Measurements from ENCODE around the gene CYB561D2. TPM values are rescaled to one million over a fixed set of nuclear protein-coding genes. Genes with fewer than 3 reads are reported as not detected.
A peak's percentile ranks its signal among the peaks of the same experiment; 100 is the strongest.

The CYB561D2 gene
- total RNA-seq, 2 experiments from 2014 or later, result 18.7 to 28.0 TPM

DNA sequence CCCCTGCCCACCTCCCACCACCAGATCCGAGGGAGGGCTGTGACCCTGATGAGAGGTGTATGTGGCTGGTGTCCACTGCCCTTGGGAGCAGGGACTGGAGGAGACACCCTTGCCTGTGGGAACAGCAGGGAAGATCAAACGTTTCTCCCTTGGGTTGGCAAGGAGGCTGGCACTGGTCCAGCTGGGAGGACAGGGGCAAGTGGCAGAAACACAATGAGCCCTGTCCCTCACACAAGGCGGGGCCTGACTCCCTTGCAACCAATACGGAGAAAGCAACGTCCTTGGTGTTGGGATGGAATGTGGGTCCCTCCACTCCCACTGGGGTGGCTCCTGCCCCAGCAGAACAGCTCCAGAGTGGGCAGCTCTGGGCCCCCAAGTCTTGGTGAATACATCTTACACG lies 33.4 kb upstream of the CYB561D2 start:
- no TSS peak for BruUV-seq (replicated peaks)
- no peak overlapping the region for H3K4me3 ChIP-seq (ENCODE audit: low read depth, low read length, poor library complexity, severe bottlenecking)

DNA sequence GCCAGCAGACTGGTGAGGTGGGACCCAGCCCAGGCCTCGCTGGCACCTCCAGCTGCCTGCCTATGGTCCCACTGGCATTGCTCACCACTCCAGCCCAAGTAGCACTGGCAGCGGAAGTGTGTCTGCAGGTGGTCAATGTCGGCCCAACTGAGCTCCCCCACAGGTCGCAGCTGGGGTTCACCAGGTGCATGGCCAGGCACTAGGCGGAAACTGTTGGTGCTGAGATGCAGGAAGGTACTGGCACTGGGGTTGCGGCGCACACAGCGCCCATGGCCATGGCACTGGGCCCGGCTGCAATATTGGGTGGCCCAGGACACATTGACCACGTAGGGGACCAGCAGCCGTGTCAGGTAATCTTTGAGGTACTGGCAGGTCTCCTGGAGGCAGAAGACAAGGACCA lies 32.5 kb upstream of the CYB561D2 start:
- CTCF ChIA-PET (ENCODE audit: unreplicated experiment), result interaction anchor here (1.1 kb wide), 1 partner anchor 15 kb away, joined by 3 read pairs; no protein-coding TSS in a partner anchor
- Histone ChIP-seq H2AFZ (ENCODE audit: low read length) (no peak overlapping the region), H3K79me2 (ENCODE audit: insufficient read depth, low read depth, low read length) (no peaks in the 10 kb centered on the region), H3K4me2 (ENCODE audit: low read length) (peak overlapping the region; percentile 46), H3K4me1 (ENCODE audit: insufficient read depth, low read length, poor library complexity, severe bottlenecking) (peaks cover 49% of the 10 kb centered on the region), H3K9me3 (ENCODE audit: low read length) (no peaks in the 10 kb centered on the region), H4K20me1 (ENCODE audit: insufficient read depth, low read length) (no peaks in the 10 kb centered on the region), H3K9me2 (ENCODE audit: insufficient read depth, low read length) (no peaks in the 10 kb centered on the region), H3K4me3 (ENCODE audit: low read depth, low read length, poor library complexity, severe bottlenecking) (peak overlapping the region; percentile 23), H3K36me3 (ENCODE audit: insufficient read depth, low read length) (0 out of 2 replicates have a peak, but pooled peaks cover 6% of the 10 kb centered on the region), H3K27ac (ENCODE audit: low read depth, low read length, poor library complexity, severe bottlenecking) (peak overlapping the region; percentile 18)
- TF ChIP-seq, protein P1, sequence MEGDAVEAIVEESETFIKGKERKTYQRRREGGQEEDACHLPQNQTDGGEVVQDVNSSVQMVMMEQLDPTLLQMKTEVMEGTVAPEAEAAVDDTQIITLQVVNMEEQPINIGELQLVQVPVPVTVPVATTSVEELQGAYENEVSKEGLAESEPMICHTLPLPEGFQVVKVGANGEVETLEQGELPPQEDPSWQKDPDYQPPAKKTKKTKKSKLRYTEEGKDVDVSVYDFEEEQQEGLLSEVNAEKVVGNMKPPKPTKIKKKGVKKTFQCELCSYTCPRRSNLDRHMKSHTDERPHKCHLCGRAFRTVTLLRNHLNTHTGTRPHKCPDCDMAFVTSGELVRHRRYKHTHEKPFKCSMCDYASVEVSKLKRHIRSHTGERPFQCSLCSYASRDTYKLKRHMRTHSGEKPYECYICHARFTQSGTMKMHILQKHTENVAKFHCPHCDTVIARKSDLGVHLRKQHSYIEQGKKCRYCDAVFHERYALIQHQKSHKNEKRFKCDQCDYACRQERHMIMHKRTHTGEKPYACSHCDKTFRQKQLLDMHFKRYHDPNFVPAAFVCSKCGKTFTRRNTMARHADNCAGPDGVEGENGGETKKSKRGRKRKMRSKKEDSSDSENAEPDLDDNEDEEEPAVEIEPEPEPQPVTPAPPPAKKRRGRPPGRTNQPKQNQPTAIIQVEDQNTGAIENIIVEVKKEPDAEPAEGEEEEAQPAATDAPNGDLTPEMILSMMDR (conservative IDR thresholded peaks at IDR 0.05; ENCODE audit: low read length), result no peak
- no peak for TF ChIP-seq EZH2phosphoT487 (IDR thresholded peaks at IDR 0.05; ENCODE audit: borderline replicate concordance, low read depth, low read length)
- DNase-seq (ENCODE audit: low spot score), result peak; percentile 66
- BruUV-seq (replicated peaks), result no TSS peak
- POLR2A ChIA-PET, result interaction anchor here (1.6 kb wide), 2 partner anchors 10 to 19 kb away, joined by 4 to 8 read pairs; partner anchors contain the start of genes HYAL3, NAA80 and TUSC2
- intact Hi-C loops (cut with micrococcal nuclease; ENCODE audit: unreplicated experiment), result no loop called here

More for the DNA sequence above, 33.4 kb upstream of the CYB561D2 start:
- TF ChIP-seq EZH2phosphoT487 (IDR thresholded peaks at IDR 0.05; ENCODE audit: borderline replicate concordance, low read depth, low read length), result no peak
- TF ChIP-seq, protein P1 (conservative IDR thresholded peaks at IDR 0.05; ENCODE audit: low read length), result no peak
- H4K20me1 ChIP-seq (ENCODE audit: insufficient read depth, low read length), result no peaks in the 10 kb centered on the region
- CTCF ChIA-PET (ENCODE audit: unreplicated experiment), result interaction anchor here (1.1 kb wide), 1 partner anchor 16 kb away, joined by 3 read pairs; no protein-coding TSS in a partner anchor
- no peaks in the 10 kb centered on the region for H3K79me2 ChIP-seq (ENCODE audit: insufficient read depth, low read depth, low read length)
- H3K27ac ChIP-seq (ENCODE audit: low read depth, low read length, poor library complexity, severe bottlenecking), result no peak overlapping the region
- H3K9me3 ChIP-seq (ENCODE audit: low read length), result no peaks in the 10 kb centered on the region
- H3K4me1 ChIP-seq (ENCODE audit: insufficient read depth, low read length, poor library complexity, severe bottlenecking), result peaks cover 47% of the 10 kb centered on the region
- 0 out of 2 replicates have a peak, but pooled peaks cover 6% of the 10 kb centered on the region for H3K36me3 ChIP-seq (ENCODE audit: insufficient read depth, low read length)
- H3K4me2 ChIP-seq (ENCODE audit: low read length), result peak overlapping the region; percentile 46; the same call in 1 of the 2 replicates
- intact Hi-C loops (cut with micrococcal nuclease; ENCODE audit: unreplicated experiment), result no loop called here
- POLR2A ChIA-PET, result interaction anchor here (1.6 kb wide), 2 partner anchors 11 to 18 kb away, joined by 4 to 8 read pairs; partner anchors contain the start of genes HYAL3, NAA80 and TUSC2
- no peak for DNase-seq (ENCODE audit: low spot score)
- H3K9me2 ChIP-seq (ENCODE audit: insufficient read depth, low read length), result no peaks in the 10 kb centered on the region
- H2AFZ ChIP-seq (ENCODE audit: low read length), result no peak overlapping the region

DNA sequence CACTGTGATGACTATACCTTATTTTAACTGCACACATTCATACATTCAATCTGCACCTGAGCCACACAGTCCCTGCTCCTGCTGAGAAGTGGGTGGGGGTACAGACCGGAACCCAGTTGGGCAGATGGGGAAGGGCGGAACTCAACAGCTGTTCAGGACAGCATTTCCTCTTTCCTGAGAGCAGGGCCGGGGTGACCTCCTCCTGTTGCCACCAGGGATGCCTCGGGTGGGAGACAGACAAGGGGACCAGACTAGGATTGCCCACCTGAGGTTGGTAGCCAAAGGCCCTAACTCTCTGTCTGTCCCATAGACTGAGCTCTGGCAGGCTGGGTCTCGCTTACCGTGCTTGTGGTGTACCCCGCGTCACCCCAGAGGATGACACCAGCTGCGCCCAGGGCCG lies 32.0 kb upstream of the CYB561D2 start:
- intact Hi-C loops (cut with micrococcal nuclease; ENCODE audit: unreplicated experiment), result no loop called here
- ChIA-PET CTCF (ENCODE audit: unreplicated experiment) (interaction anchor here (1.1 kb wide), 1 partner anchor 14 kb away, joined by 3 read pairs; no protein-coding TSS in a partner anchor), POLR2A (interaction anchor here (1.1 to 1.6 kb wide), 2 partner anchors 18 to 19 kb away, joined by 4 to 8 read pairs; partner anchors contain the start of genes HYAL3 and NAA80)
- Histone ChIP-seq H3K4me1 (ENCODE audit: insufficient read depth, low read length, poor library complexity, severe bottlenecking) (peaks cover 49% of the 10 kb centered on the region), H3K27ac (ENCODE audit: low read depth, low read length, poor library complexity, severe bottlenecking) (peak overlapping the region; percentile 18), H3K79me2 (ENCODE audit: insufficient read depth, low read depth, low read length) (no peaks in the 10 kb centered on the region), H3K36me3 (ENCODE audit: insufficient read depth, low read length) (0 out of 2 replicates have a peak, but pooled peaks cover 6% of the 10 kb centered on the region), H3K4me2 (ENCODE audit: low read length) (peak overlapping the region; percentile 46), H3K9me3 (ENCODE audit: low read length) (no peaks in the 10 kb centered on the region), H3K4me3 (ENCODE audit: low read depth, low read length, poor library complexity, severe bottlenecking) (peak overlapping the region; percentile 23), H2AFZ (ENCODE audit: low read length) (no peak overlapping the region), H4K20me1 (ENCODE audit: insufficient read depth, low read length) (no peaks in the 10 kb centered on the region), H3K9me2 (ENCODE audit: insufficient read depth, low read length) (no peaks in the 10 kb centered on the region)
- TF ChIP-seq, protein P1 (conservative IDR thresholded peaks at IDR 0.05; ENCODE audit: low read length), result no peak
- TF ChIP-seq EZH2phosphoT487 (IDR thresholded peaks at IDR 0.05; ENCODE audit: borderline replicate concordance, low read depth, low read length), result no peak
- no peak for DNase-seq (ENCODE audit: low spot score)
- no TSS peak for BruUV-seq (replicated peaks)
